Muscle layer of colon (tissue), 2 donors: ENCODE results near the gene GC.
"Not testable (repeated sequence)": the region's sequence is repeated elsewhere in the genome, so short reads cannot be mapped to it uniquely, and the experiment has no call there.

Experiments used
- H3K27ac ChIP-seq: one replicate; pipeline ENCODE4 v1.7.0; 2013; ENCODE audit warnings: low read depth, mild to moderate bottlenecking, low read length, moderate library complexity
- H3K27me3 ChIP-seq, 2 donors: one replicate each; pipeline ENCODE4 v1.7.0; 2013; ENCODE audit warnings: low read length in 2 of 2, mild to moderate bottlenecking in 2 of 2; ENCODE audit not compliant: insufficient read depth in 2 of 2, control insufficient read depth in 1 of 2
- H3K36me3 ChIP-seq: one replicate; pipeline ENCODE4 v1.7.0; 2013; ENCODE audit warnings: mild to moderate bottlenecking, low read length; ENCODE audit not compliant: insufficient read depth
- H3K4me1 ChIP-seq: one replicate; pipeline ENCODE4 v1.7.0; 2013; ENCODE audit warnings: mild to moderate bottlenecking, low read length; ENCODE audit not compliant: insufficient read depth
- H3K4me3 ChIP-seq, 2 donors: one replicate each; pipeline ENCODE4 v1.7.0; 2013; ENCODE audit warnings: low read length in 2 of 2, low read depth in 1 of 2, mild to moderate bottlenecking in 1 of 2, moderate library complexity in 1 of 2
- H3K9ac ChIP-seq: one replicate; pipeline ENCODE4 v1.7.0; 2013; ENCODE audit warnings: low read length
- H3K9me3 ChIP-seq: one replicate; pipeline ENCODE4 v1.7.0; 2013; ENCODE audit warnings: mild to moderate bottlenecking, low read length
- donor health status: abdominal sarcoma.
- donor health status: Adenocarcinoma of cecum.

Gene GC, protein sequence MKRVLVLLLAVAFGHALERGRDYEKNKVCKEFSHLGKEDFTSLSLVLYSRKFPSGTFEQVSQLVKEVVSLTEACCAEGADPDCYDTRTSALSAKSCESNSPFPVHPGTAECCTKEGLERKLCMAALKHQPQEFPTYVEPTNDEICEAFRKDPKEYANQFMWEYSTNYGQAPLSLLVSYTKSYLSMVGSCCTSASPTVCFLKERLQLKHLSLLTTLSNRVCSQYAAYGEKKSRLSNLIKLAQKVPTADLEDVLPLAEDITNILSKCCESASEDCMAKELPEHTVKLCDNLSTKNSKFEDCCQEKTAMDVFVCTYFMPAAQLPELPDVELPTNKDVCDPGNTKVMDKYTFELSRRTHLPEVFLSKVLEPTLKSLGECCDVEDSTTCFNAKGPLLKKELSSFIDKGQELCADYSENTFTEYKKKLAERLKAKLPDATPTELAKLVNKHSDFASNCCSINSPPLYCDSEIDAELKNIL

DNA sequence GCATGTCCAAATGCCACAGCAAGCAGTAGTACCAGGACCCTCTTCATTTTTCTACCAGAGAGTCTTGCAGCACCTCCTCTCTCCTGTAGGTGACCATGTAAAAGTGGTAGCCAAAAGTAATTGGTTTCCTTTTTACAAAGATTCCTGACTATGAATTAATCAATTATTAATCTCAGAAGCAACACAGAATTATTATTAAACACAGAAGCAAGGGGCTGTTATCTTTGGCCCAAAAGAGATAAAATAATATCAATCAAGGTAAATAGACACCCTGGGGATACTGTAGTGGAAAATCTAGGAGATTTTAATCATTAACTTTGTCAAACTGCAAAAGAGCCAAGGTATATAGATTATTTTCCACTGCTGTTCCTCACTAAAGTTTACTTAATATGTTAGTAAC, at the start of gene GC:
TSS of gene GC (minus strand) at position 108 of the 400 bp plus-strand sequence. CDS start at position 47, 61 bp downstream.
- no peak within 1 kb of the TSS for H3K27ac ChIP-seq
- no peak within 1 kb of the TSS for H3K9ac ChIP-seq
- no peak within 1 kb of the TSS for H3K4me3 ChIP-seq
- H3K36me3 ChIP-seq: no peaks in the 10 kb centered on the region
- H3K4me1 ChIP-seq: no peaks in the 10 kb centered on the region
- H3K9me3 ChIP-seq: no peaks in the 10 kb centered on the region
- no peaks in the 10 kb centered on the region for H3K27me3 ChIP-seq

- H3K27ac ChIP-seq: no peak overlapping the region
- H3K9ac ChIP-seq: no peak overlapping the region
- no peaks in the 10 kb centered on the region for H3K9me3 ChIP-seq
- H3K36me3 ChIP-seq: no peaks in the 10 kb centered on the region
- no peaks in the 10 kb centered on the region for H3K4me1 ChIP-seq
- no peaks in the 10 kb centered on the region for H3K27me3 ChIP-seq
- H3K4me3 ChIP-seq: no peak overlapping the region
Measured at GRCh38 chr4:71833232-71833900, 49.5 kb upstream of the GC start.

GRCh38 chr4:71832049-71832448, 48.2 kb upstream of the GC start:
- Histone ChIP-seq H3K27me3 (no peaks in the 10 kb centered on the region), H3K36me3 (no peaks in the 10 kb centered on the region), H3K27ac (no peak overlapping the region), H3K4me3 (no peak overlapping the region), H3K9me3 (no peaks in the 10 kb centered on the region), H3K9ac (no peak overlapping the region), H3K4me1 (no peaks in the 10 kb centered on the region)

DNA sequence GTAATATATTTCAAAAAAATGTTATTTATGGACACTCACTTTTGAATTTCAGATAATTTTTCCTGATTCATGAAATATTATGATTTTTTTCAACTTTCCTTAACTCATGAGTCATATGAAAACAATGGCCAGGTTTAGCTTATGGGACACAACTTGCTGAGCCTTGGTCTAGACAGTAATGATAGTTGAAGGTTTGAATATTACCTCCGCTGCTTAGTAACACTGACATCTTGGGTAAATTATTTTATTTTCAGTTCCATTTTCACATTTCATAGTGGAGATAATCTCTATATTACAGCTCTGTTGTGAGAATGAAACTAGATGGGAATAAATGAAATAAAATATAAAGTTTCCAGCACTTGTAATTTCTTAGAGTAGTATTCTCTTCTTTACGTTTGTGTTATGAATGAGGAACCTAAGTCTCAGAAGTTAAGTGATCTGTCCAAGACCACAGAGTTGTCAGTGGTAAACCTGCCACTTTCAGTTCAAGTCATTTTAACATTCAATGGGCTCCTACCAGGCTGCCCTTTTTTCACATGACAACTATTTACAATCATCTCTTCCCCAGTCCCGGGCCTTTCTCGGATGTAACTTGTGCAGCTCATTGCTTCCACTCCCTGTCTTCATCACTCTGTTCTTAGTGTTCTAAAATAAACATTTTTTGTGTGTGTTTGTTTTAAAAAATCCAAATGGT, 46.8 kb upstream of the GC start:
- no peak overlapping the region for H3K9ac ChIP-seq
- no peaks in the 10 kb centered on the region for H3K9me3 ChIP-seq
- H3K4me1 ChIP-seq: no peaks in the 10 kb centered on the region
- no peaks in the 10 kb centered on the region for H3K36me3 ChIP-seq
- no peaks in the 10 kb centered on the region for H3K27me3 ChIP-seq
- H3K4me3 ChIP-seq: no peak overlapping the region
- H3K27ac ChIP-seq: no peak overlapping the region

DNA sequence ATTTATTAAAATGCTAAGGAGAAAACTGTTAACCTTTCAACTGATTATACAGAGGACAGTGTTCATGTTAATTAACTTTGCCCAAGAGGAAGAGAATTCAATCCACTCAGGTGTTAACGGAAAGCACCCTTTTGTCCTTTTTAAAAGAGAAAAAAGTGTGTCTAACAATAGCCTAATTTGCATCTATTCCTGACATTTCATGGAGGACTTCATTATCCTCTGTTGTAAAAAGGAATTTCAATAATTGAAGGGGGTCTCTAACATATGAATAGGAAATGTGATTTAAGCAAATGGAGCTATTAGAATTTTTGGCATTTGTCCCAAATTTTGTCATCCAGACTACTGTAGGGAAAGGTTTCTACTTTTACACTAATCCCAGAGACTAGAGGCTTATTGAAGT, 44.6 kb upstream of the GC start:
- H3K27ac ChIP-seq: no peak overlapping the region
- no peaks in the 10 kb centered on the region for H3K27me3 ChIP-seq
- H3K4me1 ChIP-seq: no peaks in the 10 kb centered on the region
- no peaks in the 10 kb centered on the region for H3K9me3 ChIP-seq
- H3K4me3 ChIP-seq: no peak overlapping the region
- H3K36me3 ChIP-seq: no peaks in the 10 kb centered on the region
- H3K9ac ChIP-seq: no peak overlapping the region

DNA sequence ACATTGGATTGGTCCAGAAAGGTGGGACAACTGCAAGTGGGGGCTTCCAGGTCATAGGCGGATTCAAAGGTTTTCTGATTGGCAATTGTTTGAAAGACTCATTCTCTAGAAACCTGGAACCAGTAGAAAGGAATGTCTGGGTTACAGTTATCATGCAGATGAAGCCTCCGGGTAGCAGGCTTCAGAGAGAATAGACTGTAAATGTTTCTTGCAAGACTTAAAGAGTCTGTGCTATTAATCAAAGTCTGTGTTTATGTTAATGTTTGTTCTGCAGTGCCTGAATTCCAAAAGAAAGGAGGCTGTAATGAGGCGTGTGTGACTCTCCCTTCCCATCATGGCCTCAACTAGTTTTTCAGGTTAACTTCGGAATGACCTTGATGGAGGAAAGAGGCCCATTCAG, 43.9 kb upstream of the GC start:
- Histone ChIP-seq H3K9me3 (no peaks in the 10 kb centered on the region), H3K9ac (no peak overlapping the region), H3K36me3 (no peaks in the 10 kb centered on the region), H3K27ac (no peak overlapping the region), H3K4me1 (no peaks in the 10 kb centered on the region), H3K27me3 (no peaks in the 10 kb centered on the region), H3K4me3 (no peak overlapping the region)

GRCh38 chr4:71816676-71817303, 32.9 kb upstream of the GC start:
- no peak overlapping the region for H3K27ac ChIP-seq
- no peak overlapping the region for H3K9ac ChIP-seq
- no peaks in the 10 kb centered on the region for H3K4me1 ChIP-seq
- H3K36me3 ChIP-seq: no peaks in the 10 kb centered on the region
- H3K9me3 ChIP-seq: no peaks in the 10 kb centered on the region
- no peaks in the 10 kb centered on the region for H3K27me3 ChIP-seq
- no peak overlapping the region for H3K4me3 ChIP-seq

- Histone ChIP-seq H3K36me3 (no peaks in the 10 kb centered on the region), H3K9me3 (no peaks in the 10 kb centered on the region), H3K4me3 (no peak overlapping the region), H3K9ac (no peak overlapping the region), H3K27me3 (no peaks in the 10 kb centered on the region), H3K27ac (no peak overlapping the region), H3K4me1 (no peaks in the 10 kb centered on the region)
Measured at GRCh38 chr4:71814433-71814832, 30.6 kb upstream of the GC start.

GRCh38 chr4:71809805-71810204, 25.9 kb upstream of the GC start:
- H3K36me3 ChIP-seq, H3K9ac ChIP-seq, H3K4me1 ChIP-seq, H3K27ac ChIP-seq, H3K4me3 ChIP-seq, H3K27me3 ChIP-seq, H3K9me3 ChIP-seq: not testable (repeated sequence)

DNA sequence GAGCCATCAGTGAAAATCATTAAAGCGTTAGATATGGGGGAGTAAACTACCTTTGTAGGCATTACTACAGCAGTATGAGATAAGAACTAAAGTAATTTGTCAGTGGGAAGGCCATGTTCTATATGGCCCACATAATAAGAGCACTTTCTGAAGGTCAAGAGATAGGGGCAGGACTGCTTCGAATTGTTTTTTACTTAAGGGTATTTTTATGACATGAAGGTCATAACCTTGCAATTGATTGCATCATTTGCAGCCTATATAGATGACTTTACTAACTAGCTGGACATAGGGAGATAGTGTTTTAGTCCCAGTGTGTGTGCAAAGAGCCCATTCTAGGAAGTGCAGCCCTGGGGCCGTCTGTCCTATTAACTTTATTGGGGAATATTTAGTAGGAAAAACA, 23.6 kb upstream of the GC start:
- Histone ChIP-seq H3K4me1 (no peaks in the 10 kb centered on the region), H3K27me3 (no peaks in the 10 kb centered on the region), H3K27ac (no peak overlapping the region), H3K4me3 (no peak overlapping the region), H3K36me3 (no peaks in the 10 kb centered on the region), H3K9ac (no peak overlapping the region), H3K9me3 (no peaks in the 10 kb centered on the region)

DNA sequence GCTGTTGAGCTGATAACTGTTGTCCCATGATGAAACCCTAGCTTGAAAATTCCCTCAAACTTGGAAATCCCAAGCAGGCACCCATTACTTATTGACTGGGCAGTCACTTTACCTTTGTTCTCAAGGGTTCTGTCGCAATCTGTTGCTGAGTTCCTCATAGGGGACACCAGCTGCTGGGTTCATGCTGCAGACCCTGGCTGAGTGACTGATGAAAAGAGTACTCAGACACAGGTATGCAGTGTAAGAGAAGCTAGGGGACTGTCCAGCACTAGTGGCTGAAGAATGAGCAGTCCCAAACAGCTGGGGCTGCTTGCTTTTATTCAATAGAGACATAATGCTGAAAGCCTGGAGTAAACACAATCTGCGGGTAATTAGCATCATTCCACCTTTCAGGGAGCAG, 21.4 kb upstream of the GC start:
- not testable (repeated sequence) for H3K36me3 ChIP-seq, H3K4me1 ChIP-seq, H3K9ac ChIP-seq, H3K9me3 ChIP-seq, H3K4me3 ChIP-seq, H3K27ac ChIP-seq, H3K27me3 ChIP-seq
